ENCODE data around the gene CRTC2. TPM values are rescaled to one million over a fixed set of nuclear protein-coding genes. Genes with fewer than 3 reads are reported as not detected.

Gene CRTC2
- total RNA-seq = 8.8 and 12.1 TPM in 2 replicates

GRCh38 chr1:153958111-153958960 lies at the start of gene CRTC2:
Gene CRTC2, minus strand, starts transcription at chr1:153958612. Its CDS starts 115 bp downstream, at chr1:153958497.

GRCh38 chr1:153990468-153991150 lies 32.2 kb upstream of the CRTC2 start, which contains the start of gene RPS27:
Gene RPS27, plus strand, starts transcription at chr1:153990762. Its CDS starts 35 bp downstream, at chr1:153990797.

GRCh38 chr1:153985941-153986761 lies 27.7 kb upstream of the CRTC2 start, which contains the start of gene RAB13:
Gene RAB13, minus strand, starts transcription at chr1:153986339. Its CDS starts 103 bp downstream, at chr1:153986236.

GRCh38 chr1:153977250-153978240 lies 19.1 kb upstream of the CRTC2 start, which contains the start of gene JTB:
Gene JTB, minus strand, starts transcription at chr1:153977674. Its CDS starts 422 bp downstream, at chr1:153977252.

GRCh38 chr1:153967107-153967999 lies 8.9 kb upstream of the CRTC2 start, which contains the start of gene CREB3L4:
Gene CREB3L4, plus strand, starts transcription at chr1:153967902. Its CDS starts 624 bp downstream, at chr1:153968526.

GRCh38 chr1:153963030-153963849 lies 4.8 kb upstream of the CRTC2 start, which contains the start of gene SLC39A1:
Gene SLC39A1, minus strand, starts transcription at chr1:153963537. Its CDS starts 822 bp downstream, at chr1:153962715.

GRCh38 chr1:153946622-153947241 lies 11.7 kb downstream of the CRTC2 start, which contains the start of gene DENND4B:
Gene DENND4B, minus strand, starts transcription at chr1:153946718. Its CDS starts 2,344 bp downstream, at chr1:153944374.

GRCh38 chr1:153922972-153923925 lies 35.2 kb downstream of the CRTC2 start, which contains the start of gene GATAD2B:
Gene GATAD2B, minus strand, starts transcription at chr1:153922972. Its CDS starts 94,625 bp downstream, at chr1:153828347.

Small RNA genes lying within 50 kb of the gene (small RNA-seq; reads per million reads assigned to genes)
- not detected for gene MIR6737

Other genes starting within 250 kb of the CRTC2 start
- 50.0 and 50.6 TPM in 2 replicates for gene INTS3, start 230.6 kb downstream of the CRTC2 start, total RNA-seq
- 11.6 and 16.0 TPM in 2 replicates for gene SLC27A3, start 183.2 kb downstream of the CRTC2 start, total RNA-seq
- 15.9 and 21.2 TPM in 2 replicates for gene GATAD2B, start 35.6 kb downstream of the CRTC2 start, total RNA-seq
- gene DENND4B, start 11.9 kb downstream of the CRTC2 start, total RNA-seq = 25.2 and 28.4 TPM in 2 replicates
- gene SLC39A1, start 4.9 kb upstream of the CRTC2 start, total RNA-seq = 100 and 102 TPM in 2 replicates
- gene CREB3L4, start 9.3 kb upstream of the CRTC2 start, total RNA-seq = 6.1 and 9.1 TPM in 2 replicates
- 114 and 132 TPM in 2 replicates for gene JTB, start 19.1 kb upstream of the CRTC2 start, total RNA-seq
- gene RAB13, start 27.7 kb upstream of the CRTC2 start, total RNA-seq = 61.6 and 63.0 TPM in 2 replicates
- gene RPS27, start 32.1 kb upstream of the CRTC2 start, total RNA-seq = 882 and 1,570 TPM in 2 replicates
- gene NUP210L, start 196.5 kb upstream of the CRTC2 start, total RNA-seq = under 0.01 and 0.10 TPM in 2 replicates
- 741 and 1,680 TPM in 2 replicates for gene TPM3, start 233.5 kb upstream of the CRTC2 start, total RNA-seq
- gene CFAP141, start 247.7 kb upstream of the CRTC2 start, total RNA-seq = not detected in 2 replicates